SU-DHL-6 (cell line): Measurements from ENCODE around the gene PALM.

Experiments used
- EZH2phosphoT487 ChIP-seq: fragments of 200-600 bp; sonication (generic), shearing (Covaris generic); conservative IDR thresholded peaks from 2 replicates; pipeline ENCODE4 v1.6.1; 2018; ENCODE audit warnings: mild to moderate bottlenecking, antibody characterized with exemption, low read length, moderate library complexity, mixed read lengths
- TF ChIP-seq, protein P1 (sequence below): fragments of 200-600 bp; sonication (generic); IDR thresholded peaks from one replicate; pipeline ENCODE4 v1.5.1; 2017; ENCODE audit warnings: antibody characterized with exemption, mild to moderate bottlenecking, low read length, moderate library complexity; ENCODE audit not compliant: insufficient read depth, poor library complexity, severe bottlenecking

DNA sequence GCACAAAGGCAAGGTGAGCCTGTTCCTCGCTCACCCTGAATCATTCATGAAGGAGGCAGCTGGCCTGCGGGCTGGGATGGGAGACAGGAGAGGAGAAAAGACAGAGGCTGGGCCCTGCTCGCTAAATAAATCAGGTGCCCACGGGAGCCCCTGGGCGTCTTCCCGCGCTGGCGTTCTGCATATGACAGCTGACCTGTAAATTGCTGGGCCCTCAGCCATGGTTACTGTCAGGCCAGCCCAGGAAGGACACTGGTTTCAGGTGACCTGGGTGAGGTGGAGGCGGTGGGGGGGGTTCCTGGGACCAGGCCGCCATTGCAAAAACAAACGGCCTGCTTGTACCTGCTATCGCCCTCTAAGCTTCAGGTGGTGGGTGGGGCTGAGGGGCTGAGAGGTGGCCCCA lies 85.1 kb downstream of the PALM start:
- TF ChIP-seq, protein P1, sequence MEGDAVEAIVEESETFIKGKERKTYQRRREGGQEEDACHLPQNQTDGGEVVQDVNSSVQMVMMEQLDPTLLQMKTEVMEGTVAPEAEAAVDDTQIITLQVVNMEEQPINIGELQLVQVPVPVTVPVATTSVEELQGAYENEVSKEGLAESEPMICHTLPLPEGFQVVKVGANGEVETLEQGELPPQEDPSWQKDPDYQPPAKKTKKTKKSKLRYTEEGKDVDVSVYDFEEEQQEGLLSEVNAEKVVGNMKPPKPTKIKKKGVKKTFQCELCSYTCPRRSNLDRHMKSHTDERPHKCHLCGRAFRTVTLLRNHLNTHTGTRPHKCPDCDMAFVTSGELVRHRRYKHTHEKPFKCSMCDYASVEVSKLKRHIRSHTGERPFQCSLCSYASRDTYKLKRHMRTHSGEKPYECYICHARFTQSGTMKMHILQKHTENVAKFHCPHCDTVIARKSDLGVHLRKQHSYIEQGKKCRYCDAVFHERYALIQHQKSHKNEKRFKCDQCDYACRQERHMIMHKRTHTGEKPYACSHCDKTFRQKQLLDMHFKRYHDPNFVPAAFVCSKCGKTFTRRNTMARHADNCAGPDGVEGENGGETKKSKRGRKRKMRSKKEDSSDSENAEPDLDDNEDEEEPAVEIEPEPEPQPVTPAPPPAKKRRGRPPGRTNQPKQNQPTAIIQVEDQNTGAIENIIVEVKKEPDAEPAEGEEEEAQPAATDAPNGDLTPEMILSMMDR = no peak
- no peak for TF ChIP-seq EZH2phosphoT487
